ENCODE results near the gene SLC6A6. TPM values are rescaled to one million over a fixed set of nuclear protein-coding genes. Genes with fewer than 3 reads are reported as not detected.

Gene SLC6A6
- total RNA-seq, 4 donors from 2014 or later: 4.4 to 10.5 (median 7.7) TPM

- in situ Hi-C loops (cut with MboI; ENCODE audit: low pct_ligation_motif_present in 1 of 4, low pct_unique_long_range_greater_than_20kb in 1 of 4, low sequenced_read_pairs in 3 of 4): loop anchor here in 2 of 4 donors (10.0 kb wide), 1 partner anchor 75 kb away; no protein-coding TSS in a partner anchor
- WGBS, 2 donors (ENCODE audit: low coverage in 1 of 2): 51 to 70% methylated on average over 4 to 5 of the region's 5 CpGs
These were observed 12.7 kb upstream of the SLC6A6 start for GRCh38 chr3:14389716-14390115.

GRCh38 chr3:14391033-14391432, 11.4 kb upstream of the SLC6A6 start:
- no peaks in the 10 kb centered on the region for H3K27me3 ChIP-seq
- no peak overlapping the region for H3K4me3 ChIP-seq
- H3K27ac ChIP-seq: peak overlapping the region in 3 of 4 donors; percentile 42 to 56 (median 53)
- H3K9me3 ChIP-seq: no peaks in the 10 kb centered on the region
- TF ChIP-seq EP300 (IDR thresholded peaks at IDR 0.05; ENCODE audit: low read depth) (no peak), POLR2AphosphoS5 (IDR thresholded peaks at IDR 0.05) (peak; percentile 30 to 55 (median 47))
- DNase-seq: no peak
- H3K36me3 ChIP-seq: no peaks in the 10 kb centered on the region
- 40 to 46% methylated on average over 4 of the region's 4 CpGs for WGBS, 2 donors (ENCODE audit: low coverage in 1 of 2)
- in situ Hi-C loops (cut with MboI; ENCODE audit: low pct_ligation_motif_present in 1 of 4, low pct_unique_long_range_greater_than_20kb in 1 of 4, low sequenced_read_pairs in 3 of 4) (loop anchor here in 2 of 4 donors (10.0 kb wide), 1 partner anchor 74 kb away; no protein-coding TSS in a partner anchor), intact Hi-C loops (cut with DNase I; ENCODE audit: low total_unique reads) (no loop called here)
- peaks cover 0 to 11% (median 7%) of the 10 kb centered on the region in 4 donors for H3K4me1 ChIP-seq

More at GRCh38 chr3:14389716-14390115, 12.7 kb upstream of the SLC6A6 start:
- H3K27me3 ChIP-seq: no peaks in the 10 kb centered on the region
- intact Hi-C loops (cut with DNase I; ENCODE audit: low total_unique reads): loop anchor here (1.0 kb wide), 1 partner anchor 29 kb away; no protein-coding TSS in a partner anchor
- no peak overlapping the region for H3K27ac ChIP-seq
- H3K4me1 ChIP-seq: peaks cover 0 to 11% (median 7%) of the 10 kb centered on the region in 4 donors
- H3K36me3 ChIP-seq: no peaks in the 10 kb centered on the region
- no peak for DNase-seq
- H3K9me3 ChIP-seq: no peaks in the 10 kb centered on the region
- no peak overlapping the region for H3K4me3 ChIP-seq
- TF ChIP-seq POLR2AphosphoS5 (IDR thresholded peaks at IDR 0.05) (no peak), EP300 (IDR thresholded peaks at IDR 0.05; ENCODE audit: low read depth) (no peak), POLR2A (IDR thresholded peaks at IDR 0.05) (no peak), CTCF (IDR thresholded peaks at IDR 0.05) (no peak)

GRCh38 chr3:14392231-14392630, 10.2 kb upstream of the SLC6A6 start:
- Histone ChIP-seq H3K4me1 (peaks cover 0 to 15% (median 10%) of the 10 kb centered on the region in 4 donors), H3K9me3 (no peaks in the 10 kb centered on the region), H3K27ac (no peak overlapping the region), H3K4me3 (no peak overlapping the region), H3K36me3 (no peaks in the 10 kb centered on the region), H3K27me3 (no peaks in the 10 kb centered on the region)
- TF ChIP-seq EP300 (IDR thresholded peaks at IDR 0.05; ENCODE audit: low read depth) (no peak), POLR2AphosphoS5 (IDR thresholded peaks at IDR 0.05) (no peak), POLR2A (IDR thresholded peaks at IDR 0.05) (no peak), CTCF (IDR thresholded peaks at IDR 0.05) (no peak)
- intact Hi-C loops (cut with DNase I; ENCODE audit: low total_unique reads) (no loop called here), in situ Hi-C loops (cut with MboI; ENCODE audit: low pct_ligation_motif_present in 1 of 4, low pct_unique_long_range_greater_than_20kb in 1 of 4, low sequenced_read_pairs in 3 of 4) (loop anchor here in 2 of 4 donors (10.0 kb wide), 1 partner anchor 73 kb away; no protein-coding TSS in a partner anchor)
- WGBS, 2 donors (ENCODE audit: low coverage in 1 of 2): 93 to 100% methylated on average over 2 to 4 of the region's 4 CpGs
- no peak for DNase-seq

GRCh38 chr3:14392803-14393319, 9.5 kb upstream of the SLC6A6 start:
- DNase-seq: no peak
- no peaks in the 10 kb centered on the region for H3K36me3 ChIP-seq
- no peaks in the 10 kb centered on the region for H3K27me3 ChIP-seq
- H3K4me1 ChIP-seq: peaks cover 0 to 17% (median 13%) of the 10 kb centered on the region in 4 donors
- WGBS, 2 donors (ENCODE audit: low coverage in 1 of 2): 90% methylated on average over 2 to 7 of the region's 7 CpGs
- H3K9me3 ChIP-seq: no peaks in the 10 kb centered on the region
- peak overlapping the region; percentile 18 to 61 (median 41) for H3K27ac ChIP-seq
- TF ChIP-seq CTCF (IDR thresholded peaks at IDR 0.05): no peak
- no peak for TF ChIP-seq EP300 (IDR thresholded peaks at IDR 0.05; ENCODE audit: low read depth)
- no peak for TF ChIP-seq POLR2A (IDR thresholded peaks at IDR 0.05)
- no peak for TF ChIP-seq POLR2AphosphoS5 (IDR thresholded peaks at IDR 0.05)
- no peak overlapping the region for H3K4me3 ChIP-seq
- in situ Hi-C loops (cut with MboI; ENCODE audit: low pct_ligation_motif_present in 1 of 4, low pct_unique_long_range_greater_than_20kb in 1 of 4, low sequenced_read_pairs in 3 of 4) (loop anchor here in 2 of 4 donors (10.0 kb wide), 1 partner anchor 72 kb away; no protein-coding TSS in a partner anchor), intact Hi-C loops (cut with DNase I; ENCODE audit: low total_unique reads) (no loop called here)
